GM12874 (cell line): ENCODE data around the gene NKD1.

ENCODE experiments used
- CTCF ChIP-seq: IDR thresholded peaks from 2 replicates; pipeline ENCODE4 v1.5.1; 2011; ENCODE audit warnings: low read depth, mild to moderate bottlenecking, control low read depth, low read length, moderate library complexity; ENCODE audit not compliant: insufficient read depth

NKD1 gene

GRCh38 chr16:50597563-50598255 is 49.5 kb downstream of the NKD1 start:
- TF ChIP-seq CTCF: no peak

GRCh38 chr16:50598256-50598894 is 50.2 kb downstream of the NKD1 start:
- no peak for TF ChIP-seq CTCF

- no peak for TF ChIP-seq CTCF
Observed at GRCh38 chr16:50598936-50599361, 50.8 kb downstream of the NKD1 start.

- TF ChIP-seq CTCF: no peak
Observed at GRCh38 chr16:50599494-50599893, 51.3 kb downstream of the NKD1 start.

- no peak for TF ChIP-seq CTCF
Observed at GRCh38 chr16:50600582-50601283, 52.5 kb downstream of the NKD1 start.

GRCh38 chr16:50601341-50601740 is 53.1 kb downstream of the NKD1 start:
- no peak for TF ChIP-seq CTCF

GRCh38 chr16:50602126-50602525 is 53.9 kb downstream of the NKD1 start:
- no peak for TF ChIP-seq CTCF
